ENCODE data around the gene CHSY1.
A peak's percentile ranks its signal among the peaks of the same experiment; 100 is the strongest.

Gene CHSY1

GRCh38 chr15:101243420-101243819, 8.4 kb downstream of the CHSY1 start:
- no peak for TF ChIP-seq CTCF (conservative IDR thresholded peaks at IDR 0.05; ENCODE audit: low read depth, low read length)
- DNase-seq (ENCODE audit: low read depth) = no peak
- H3K4me3 ChIP-seq (ENCODE audit: low read depth, low read length) = no peak overlapping the region

- no peak for DNase-seq (ENCODE audit: low read depth)
- no peak for TF ChIP-seq CTCF (conservative IDR thresholded peaks at IDR 0.05; ENCODE audit: low read depth, low read length)
Observed at GRCh38 chr15:101242999-101243336, 8.9 kb downstream of the CHSY1 start.

DNA sequence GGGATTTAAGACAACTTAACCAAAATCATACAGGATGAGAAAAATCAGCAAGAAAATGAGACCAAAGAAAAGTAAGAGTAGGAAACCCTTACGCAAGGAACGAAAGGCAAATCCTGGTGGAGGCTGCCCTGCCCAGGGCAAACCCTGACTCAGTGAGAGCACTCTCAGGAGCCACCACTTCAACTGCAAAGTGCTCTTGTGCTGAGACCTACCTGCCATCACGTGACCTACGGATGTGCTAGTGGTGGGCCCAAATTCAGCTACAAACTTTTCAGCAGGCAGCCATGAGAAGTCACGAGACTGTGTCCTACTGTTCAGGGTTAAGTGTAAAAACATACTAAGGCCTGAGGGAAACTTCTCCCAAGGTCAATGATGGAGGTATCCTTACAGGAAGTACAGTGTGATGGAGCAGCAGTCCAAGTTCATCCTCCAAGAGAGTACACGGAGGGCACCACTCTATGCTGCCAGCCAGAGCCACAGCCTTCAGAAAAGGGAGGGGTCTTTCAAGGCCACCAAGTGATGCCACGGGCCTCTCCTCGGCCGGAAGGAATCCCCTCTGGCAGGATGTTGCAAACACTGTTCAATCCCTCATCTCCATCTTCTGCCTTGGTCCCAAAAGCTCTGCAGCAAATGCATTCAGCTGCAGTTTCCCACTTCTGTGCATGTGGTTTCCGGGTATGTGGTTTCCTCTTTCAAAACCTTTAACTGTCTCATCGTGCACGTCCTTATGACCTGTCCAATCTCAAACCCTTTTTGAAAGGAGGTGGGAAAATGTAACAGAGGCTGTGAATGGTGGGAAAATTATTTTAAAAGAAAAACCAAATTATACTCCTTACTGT, 9.5 kb downstream of the CHSY1 start:
- no peak for TF ChIP-seq CTCF (conservative IDR thresholded peaks at IDR 0.05; ENCODE audit: low read depth, low read length)
- no peak overlapping the region for H3K4me3 ChIP-seq (ENCODE audit: low read depth, low read length)
- peak; percentile 81 for DNase-seq (ENCODE audit: low read depth)

More at GRCh38 chr15:101242999-101243336, 8.9 kb downstream of the CHSY1 start:
- H3K4me3 ChIP-seq (ENCODE audit: low read depth, low read length) = no peak overlapping the region

DNA sequence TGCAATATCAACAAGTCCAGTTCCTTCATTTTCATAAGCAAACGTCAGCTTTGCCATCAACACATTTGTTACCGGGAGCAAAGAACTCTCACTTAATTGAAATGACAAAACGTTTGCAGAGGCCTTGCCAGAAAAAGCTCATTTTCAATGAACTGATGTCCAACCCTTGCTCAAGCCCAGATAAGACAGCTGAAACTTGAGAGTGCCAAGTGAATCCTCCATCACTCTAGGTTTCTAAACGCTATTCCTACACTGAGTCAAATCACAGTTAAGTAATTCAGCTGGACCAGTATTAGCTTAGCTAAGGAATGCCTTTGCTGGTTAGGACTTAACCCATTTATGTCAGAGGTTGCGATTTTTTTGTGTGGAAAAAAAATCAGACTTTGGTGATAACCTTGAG, 11.5 kb downstream of the CHSY1 start:
- no peak overlapping the region for H3K4me3 ChIP-seq (ENCODE audit: low read depth, low read length)
- no peak for TF ChIP-seq CTCF (conservative IDR thresholded peaks at IDR 0.05; ENCODE audit: low read depth, low read length)
- peak; percentile 73 for DNase-seq (ENCODE audit: low read depth)

DNA sequence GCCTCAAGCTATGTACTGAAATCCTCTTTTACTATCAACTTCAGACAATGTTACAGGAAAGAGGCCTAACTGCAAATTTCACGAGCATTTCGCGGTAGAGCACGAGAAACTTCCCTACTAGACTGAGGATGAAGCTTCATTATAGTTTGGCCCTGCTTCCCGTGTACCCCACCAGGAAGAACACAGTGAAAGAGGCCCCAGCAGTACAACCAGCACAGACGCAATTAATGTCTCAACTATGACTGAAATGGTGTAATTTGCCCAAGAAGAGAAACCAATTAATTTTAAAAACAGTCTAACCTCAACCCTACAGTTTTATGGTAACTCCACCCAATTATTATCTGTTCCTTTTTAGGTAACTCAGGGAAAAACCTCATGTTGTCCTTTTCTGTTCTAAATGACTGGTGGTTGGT, 12.1 kb downstream of the CHSY1 start:
- no peak overlapping the region for H3K4me3 ChIP-seq (ENCODE audit: low read depth, low read length)
- no peak for DNase-seq (ENCODE audit: low read depth)
- TF ChIP-seq CTCF (conservative IDR thresholded peaks at IDR 0.05; ENCODE audit: low read depth, low read length) = no peak

DNA sequence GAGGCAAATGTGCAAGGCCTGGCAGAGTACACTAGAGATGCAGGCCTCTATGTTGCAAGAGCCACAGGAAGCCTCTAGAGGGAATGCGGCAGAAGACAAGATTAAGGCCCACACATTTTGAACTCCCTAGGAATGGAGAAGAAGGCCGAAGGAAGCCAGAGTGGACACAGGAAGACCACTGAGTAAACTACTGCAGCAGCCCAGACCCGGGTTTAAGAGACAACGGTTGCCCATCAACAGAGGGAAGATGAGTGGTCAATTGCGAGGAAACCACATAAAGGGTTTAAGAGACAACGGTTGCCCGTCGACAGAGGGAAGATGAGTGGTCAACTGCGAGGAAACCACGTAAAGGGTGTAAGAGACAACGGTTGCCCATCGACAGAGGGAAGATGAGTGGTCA, 14.6 kb downstream of the CHSY1 start:
- TF ChIP-seq CTCF (conservative IDR thresholded peaks at IDR 0.05; ENCODE audit: low read depth, low read length) = peak; percentile 20
- DNase-seq (ENCODE audit: low read depth) = peak; percentile 53
- no peak overlapping the region for H3K4me3 ChIP-seq (ENCODE audit: low read depth, low read length)
